HG03135 (cell line): Measurements from ENCODE around the gene STYXL2.

Experiments used
- ATAC-seq: cut with Tn5 transposase; IDR thresholded peaks from one replicate; pipeline ENCODE4 v1.9.1; 2021; ENCODE audit warnings: mild to moderate bottlenecking, moderate library complexity; ENCODE audit not compliant: unreplicated experiment

STYXL2 gene

GRCh38 chr1:167105271-167106118, 11.6 kb downstream of the STYXL2 start:
- ATAC-seq: no peak

DNA sequence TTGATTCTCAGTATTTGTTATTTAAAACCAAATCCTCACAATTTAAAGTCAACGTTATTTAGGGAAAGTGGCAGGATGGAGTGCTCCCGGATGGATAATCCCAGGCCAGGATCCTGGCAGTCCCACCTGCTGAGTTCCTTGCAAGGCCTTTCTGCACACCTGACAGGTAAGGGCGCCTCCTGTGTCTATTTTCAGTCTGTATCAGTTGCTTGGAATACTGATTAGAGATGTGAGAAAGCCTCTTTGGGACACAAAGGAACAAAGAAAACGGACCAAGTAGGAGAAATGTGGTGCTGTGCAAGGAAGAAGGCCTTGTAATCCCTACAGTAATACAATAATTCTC, 12.2 kb downstream of the STYXL2 start:
- ATAC-seq: no peak

DNA sequence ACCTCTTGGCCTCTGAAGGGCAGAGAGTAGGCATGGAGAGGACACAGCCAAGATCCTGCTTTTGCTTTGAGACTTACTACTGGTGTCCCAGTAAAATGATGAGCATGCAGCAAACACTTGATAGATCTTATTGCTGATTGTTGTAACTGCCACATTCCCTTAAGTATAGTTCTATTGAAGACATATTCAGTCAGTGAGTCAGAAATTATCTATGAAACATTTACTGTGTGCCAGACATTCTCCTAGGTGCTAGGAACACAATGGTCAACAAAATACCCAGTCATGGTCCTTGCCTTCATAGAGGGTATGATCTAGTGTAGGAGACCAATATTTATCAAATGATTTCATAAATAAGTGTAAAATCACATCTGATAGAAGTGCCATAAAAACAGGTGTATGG, 13.6 kb downstream of the STYXL2 start:
- no peak for ATAC-seq

GRCh38 chr1:167109125-167109524, 15.2 kb downstream of the STYXL2 start:
- no peak for ATAC-seq

- no peak for ATAC-seq
Measured at GRCh38 chr1:167110586-167110985, 16.7 kb downstream of the STYXL2 start.

- ATAC-seq: no peak
Measured at GRCh38 chr1:167111868-167112709, 18.2 kb downstream of the STYXL2 start.

DNA sequence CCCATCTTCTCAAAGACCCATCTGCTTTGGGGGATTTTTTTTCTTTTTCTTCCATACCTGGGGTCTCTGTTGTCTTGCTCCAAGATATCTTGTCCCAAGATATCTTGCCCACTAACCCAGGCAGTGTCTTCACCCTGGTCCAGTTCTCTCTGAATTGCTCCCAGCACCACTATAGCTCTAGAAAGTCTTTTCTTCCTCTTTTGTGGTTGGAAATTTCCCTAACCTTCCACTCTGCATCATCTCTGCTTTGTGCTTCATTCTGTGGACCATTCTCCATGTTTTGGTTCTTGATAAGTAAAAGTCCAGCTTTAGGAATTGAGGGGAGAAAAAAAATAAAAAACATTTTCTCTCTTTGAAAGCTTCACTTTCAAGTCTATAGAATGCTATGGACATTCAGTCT, 20.9 kb downstream of the STYXL2 start:
- no peak for ATAC-seq

DNA sequence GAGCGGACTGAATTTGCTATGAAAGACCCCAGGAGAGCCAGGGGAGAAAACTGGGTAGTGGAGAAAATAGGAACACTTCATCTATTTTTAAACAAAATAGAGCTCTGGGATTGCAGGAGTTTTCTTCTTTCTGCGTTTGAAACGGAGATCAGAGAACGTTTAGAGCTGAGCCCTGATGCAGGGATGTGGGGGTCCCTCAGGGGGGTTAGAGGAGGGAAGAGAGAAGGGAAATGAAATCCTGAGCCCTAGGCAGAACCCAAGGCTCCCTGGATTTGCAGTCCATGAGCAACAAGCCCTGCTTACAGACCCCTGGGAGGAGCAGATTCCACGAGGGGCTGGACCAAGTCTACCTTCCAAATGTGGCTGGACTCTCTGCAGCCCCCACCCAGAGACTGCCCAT, 21.8 kb downstream of the STYXL2 start:
- ATAC-seq: no peak

- ATAC-seq: no peak
Measured at GRCh38 chr1:167116174-167116573, 22.3 kb downstream of the STYXL2 start.

DNA sequence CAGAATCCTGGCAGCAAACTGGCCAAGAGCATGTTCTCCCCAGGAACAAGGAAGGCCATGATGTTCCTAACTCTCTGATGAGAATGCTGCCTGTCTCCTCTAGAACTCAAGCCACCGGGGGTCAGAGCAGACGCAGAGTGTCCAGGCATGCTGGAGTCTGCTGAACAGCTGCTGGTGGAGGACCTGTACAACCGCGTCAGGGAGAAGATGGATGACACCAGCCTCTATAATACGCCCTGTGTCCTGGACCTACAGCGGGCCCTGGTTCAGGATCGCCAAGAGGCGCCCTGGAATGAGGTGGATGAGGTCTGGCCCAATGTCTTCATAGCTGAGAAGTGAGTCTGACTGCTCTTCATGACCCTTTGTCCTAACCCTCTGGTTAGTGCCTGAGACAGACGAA, 23.4 kb downstream of the STYXL2 start:
- ATAC-seq: no peak

DNA sequence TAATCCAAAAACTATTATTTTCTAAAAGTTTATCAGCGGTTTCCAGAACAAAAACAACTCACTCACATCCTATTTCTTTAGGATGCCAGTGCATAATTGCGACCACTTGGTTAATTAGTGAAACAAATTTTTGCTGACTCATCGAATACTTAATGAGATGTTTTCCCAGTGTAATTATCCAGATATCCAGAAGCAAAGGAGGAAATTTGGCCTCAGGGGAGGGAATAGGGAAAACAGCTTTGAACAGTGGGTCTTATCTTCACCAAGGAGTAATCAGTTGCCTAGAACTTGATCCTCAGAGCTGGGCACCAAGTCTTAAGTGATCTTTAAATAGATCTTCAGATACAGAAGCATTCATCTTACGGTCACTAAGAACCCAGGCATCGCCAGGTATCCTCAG, 24.3 kb downstream of the STYXL2 start:
- no peak for ATAC-seq

- ATAC-seq: no peak
Measured at GRCh38 chr1:167119696-167120095, 25.8 kb downstream of the STYXL2 start.

DNA sequence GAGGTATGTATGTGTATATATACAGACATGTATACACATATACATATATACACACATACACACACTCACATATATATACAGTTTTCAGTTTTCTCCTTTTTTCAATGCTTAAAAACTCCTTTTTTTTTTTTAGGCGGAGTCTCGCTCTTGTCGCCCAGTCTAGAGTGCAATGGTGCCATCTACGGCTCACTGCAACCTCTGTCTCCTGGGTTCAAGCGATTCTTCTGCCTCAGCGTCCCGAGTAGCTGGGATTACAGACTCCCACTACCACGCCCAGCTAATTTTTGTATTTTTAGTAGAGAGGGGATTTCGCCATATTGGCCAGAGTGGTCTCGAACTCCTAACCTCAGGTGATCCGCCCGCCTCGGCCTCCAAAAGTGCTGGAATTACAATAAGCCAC, 27.0 kb downstream of the STYXL2 start:
- ATAC-seq: no peak

DNA sequence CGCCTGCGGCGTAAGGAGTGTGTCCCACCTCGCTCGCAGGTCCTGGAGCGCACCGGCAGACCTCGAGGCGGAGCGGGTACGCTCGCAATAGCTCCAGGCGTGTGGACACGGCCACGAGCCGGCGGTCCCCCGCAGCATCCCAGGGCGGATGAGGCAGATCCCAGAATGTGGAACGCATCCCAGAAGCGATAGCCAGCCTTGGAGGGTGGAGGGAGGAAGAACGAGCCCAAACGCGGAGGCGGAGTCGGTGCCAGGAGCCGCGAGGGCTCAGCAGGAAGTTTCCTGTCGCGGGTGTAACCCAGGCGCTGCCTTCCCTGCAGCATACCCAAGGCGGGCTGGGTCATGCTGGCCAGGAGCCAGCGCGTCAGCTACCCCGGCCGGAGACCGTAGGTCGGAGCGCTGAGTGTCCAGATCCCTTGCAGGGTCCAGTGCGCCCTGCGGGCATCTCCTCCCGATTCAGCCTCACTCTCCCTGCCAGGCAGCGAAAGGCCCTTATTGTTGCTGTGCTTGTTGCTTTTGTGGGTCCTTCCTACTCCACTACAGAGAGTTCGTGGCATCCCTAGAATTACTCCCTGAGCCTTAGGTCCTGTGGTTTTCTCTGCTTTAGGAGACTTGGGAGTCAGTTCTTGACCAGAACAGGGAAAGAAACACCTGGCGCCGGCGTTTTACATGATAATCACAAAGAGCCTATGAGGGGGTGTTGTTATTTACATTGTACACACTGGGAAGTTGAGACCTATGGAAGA, 27.7 kb downstream of the STYXL2 start:
- no peak for ATAC-seq

- no peak for ATAC-seq
Measured at GRCh38 chr1:167122121-167122480, 28.2 kb downstream of the STYXL2 start.

GRCh38 chr1:167122568-167122967, 28.7 kb downstream of the STYXL2 start:
- ATAC-seq: no peak

DNA sequence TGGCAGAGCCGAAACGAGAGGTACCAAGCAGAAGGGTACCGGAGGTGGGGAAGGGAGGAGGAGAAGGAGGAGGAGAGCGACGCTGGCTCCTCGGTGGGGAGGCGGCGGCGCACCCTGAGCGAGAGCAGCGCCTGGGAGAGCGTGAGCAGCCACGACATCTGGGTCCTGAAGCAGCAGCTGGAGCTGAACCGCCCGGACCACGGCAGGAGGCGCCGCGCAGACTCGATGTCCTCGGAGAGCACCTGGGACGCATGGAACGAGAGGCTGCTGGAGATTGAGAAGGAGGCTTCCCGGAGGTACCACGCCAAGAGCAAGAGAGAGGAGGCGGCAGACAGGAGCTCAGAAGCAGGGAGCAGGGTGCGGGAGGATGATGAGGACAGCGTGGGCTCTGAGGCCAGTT, 32.4 kb downstream of the STYXL2 start:
- ATAC-seq: no peak

DNA sequence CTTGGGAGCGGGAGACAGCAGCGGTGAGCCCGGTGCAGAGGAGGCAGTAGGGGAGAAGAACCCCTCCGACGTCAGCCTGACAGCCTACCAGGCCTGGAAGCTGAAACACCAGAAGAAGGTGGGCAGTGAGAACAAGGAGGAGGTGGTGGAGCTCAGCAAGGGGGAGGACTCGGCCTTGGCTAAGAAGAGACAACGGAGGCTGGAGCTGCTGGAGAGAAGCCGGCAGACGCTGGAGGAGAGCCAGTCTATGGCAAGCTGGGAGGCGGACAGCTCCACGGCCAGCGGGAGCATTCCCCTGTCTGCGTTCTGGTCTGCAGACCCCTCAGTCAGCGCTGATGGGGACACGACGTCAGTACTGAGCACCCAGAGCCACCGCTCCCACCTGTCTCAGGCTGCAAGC, 32.9 kb downstream of the STYXL2 start:
- ATAC-seq: no peak

- no peak for ATAC-seq
Measured at GRCh38 chr1:167127236-167127635, 33.4 kb downstream of the STYXL2 start.

DNA sequence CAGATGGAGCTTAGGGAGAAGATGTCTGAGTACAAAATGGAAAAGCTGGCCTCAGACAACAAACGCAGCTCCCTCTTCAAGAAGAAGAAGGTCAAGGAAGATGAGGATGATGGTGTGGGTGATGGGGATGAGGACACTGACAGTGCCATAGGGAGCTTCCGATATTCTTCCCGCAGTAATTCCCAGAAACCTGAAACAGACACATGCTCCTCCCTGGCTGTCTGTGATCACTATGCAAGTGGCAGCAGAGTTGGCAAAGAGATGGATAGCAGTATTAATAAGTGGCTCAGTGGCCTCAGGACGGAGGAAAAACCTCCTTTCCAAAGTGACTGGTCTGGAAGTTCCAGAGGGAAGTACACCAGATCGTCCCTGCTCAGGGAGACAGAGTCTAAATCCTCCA, 33.8 kb downstream of the STYXL2 start:
- no peak for ATAC-seq
